ENCODE data around the gene TNNT1.

Gene TNNT1

DNA sequence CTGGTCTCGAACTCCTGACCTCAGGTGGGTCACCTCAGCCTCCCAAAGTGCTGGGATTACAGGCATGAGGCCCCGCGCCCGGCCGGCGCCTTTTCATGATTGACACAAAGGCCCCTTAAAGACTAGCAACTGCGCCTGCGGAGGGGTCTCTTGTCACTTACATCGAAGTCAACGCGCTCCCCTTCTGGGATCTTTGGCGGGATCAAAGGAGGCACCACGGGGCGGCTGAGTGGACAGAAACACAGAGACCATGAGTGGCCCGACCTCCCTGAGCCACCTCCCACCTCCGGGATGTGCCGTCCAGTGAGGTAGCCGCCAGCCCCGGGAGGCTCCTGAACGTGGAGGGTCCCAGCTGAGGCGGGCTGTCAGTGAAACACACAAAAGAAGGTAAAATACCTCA is 7.3 kb downstream of the TNNT1 start:
- DNase-seq (ENCODE audit: low spot score): no peak

DNA sequence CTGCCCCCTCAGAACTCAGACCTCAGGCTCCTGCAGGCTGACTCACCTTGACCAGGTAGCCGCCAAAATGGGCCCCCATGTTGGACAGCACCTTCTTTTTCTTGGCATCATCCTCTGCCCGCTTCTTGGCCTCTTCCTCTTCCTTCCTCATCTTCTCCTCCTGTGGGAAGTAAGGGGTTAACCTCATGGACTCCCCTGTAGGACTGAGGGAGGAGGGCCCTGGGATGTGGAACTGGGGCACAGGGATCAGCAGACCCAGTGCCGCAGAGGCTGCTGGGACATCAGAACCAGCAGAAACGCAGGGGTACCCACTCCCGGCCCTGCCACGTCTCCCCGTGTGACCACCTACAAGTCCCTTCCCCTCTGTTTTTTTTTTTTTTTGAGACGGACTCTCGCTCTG is 11.1 kb downstream of the TNNT1 start:
- no peak for DNase-seq (ENCODE audit: low spot score)

DNA sequence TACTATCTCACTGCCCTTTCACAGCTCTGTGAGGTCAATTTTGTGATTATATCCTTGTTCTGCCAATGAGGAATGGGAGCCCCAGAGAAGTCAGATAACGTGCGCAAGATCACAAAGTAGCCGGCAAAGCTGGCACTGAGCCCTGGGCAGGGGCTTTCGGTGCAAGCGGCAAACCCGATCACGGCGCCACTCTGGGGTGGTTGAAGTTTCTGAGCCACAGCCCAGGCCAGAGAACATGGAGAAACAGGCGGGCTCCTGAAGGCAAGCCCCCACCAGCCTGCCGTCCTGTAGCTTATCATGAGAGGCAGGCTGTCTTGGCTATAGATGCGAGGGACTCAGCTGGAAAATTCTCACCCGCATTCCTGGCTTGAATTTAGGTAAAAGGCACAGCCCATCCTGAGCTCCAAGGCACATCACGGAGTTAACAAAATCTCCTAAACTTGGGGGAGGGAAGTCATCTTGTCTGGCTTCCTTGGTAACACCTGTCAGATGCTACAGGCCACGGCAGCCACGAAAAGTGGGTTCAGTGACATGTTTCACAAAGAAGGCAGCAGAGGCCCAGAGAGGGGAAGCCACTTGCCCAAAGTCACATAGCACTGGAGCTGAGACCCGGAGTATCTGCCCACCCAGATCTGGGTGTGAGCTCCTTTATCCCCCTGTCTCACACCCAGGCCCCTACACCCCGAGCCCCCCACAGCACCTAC is 12.5 kb downstream of the TNNT1 start:
- DNase-seq (ENCODE audit: low spot score): no peak

DNA sequence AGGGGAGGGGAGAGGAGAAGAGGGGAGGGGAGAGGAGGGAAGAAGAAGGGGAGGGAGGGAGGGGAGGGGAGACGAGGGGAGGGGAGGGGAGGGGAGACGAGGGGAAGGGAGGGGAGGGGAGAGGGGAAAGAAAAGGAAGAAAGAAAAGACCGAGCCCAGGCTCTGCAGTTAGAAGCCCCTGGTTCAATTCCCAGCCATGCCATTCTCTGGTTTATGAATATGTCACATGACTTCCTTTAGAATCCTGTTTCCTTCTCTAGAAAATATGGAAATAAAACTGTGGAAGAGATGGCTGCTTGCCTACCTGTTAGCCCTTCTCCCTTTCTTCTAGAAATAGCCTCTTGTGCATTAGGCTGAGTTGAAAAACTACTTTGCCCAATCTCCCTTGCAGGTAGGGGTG is 14.3 kb downstream of the TNNT1 start:
- no peak for DNase-seq (ENCODE audit: low spot score)

DNA sequence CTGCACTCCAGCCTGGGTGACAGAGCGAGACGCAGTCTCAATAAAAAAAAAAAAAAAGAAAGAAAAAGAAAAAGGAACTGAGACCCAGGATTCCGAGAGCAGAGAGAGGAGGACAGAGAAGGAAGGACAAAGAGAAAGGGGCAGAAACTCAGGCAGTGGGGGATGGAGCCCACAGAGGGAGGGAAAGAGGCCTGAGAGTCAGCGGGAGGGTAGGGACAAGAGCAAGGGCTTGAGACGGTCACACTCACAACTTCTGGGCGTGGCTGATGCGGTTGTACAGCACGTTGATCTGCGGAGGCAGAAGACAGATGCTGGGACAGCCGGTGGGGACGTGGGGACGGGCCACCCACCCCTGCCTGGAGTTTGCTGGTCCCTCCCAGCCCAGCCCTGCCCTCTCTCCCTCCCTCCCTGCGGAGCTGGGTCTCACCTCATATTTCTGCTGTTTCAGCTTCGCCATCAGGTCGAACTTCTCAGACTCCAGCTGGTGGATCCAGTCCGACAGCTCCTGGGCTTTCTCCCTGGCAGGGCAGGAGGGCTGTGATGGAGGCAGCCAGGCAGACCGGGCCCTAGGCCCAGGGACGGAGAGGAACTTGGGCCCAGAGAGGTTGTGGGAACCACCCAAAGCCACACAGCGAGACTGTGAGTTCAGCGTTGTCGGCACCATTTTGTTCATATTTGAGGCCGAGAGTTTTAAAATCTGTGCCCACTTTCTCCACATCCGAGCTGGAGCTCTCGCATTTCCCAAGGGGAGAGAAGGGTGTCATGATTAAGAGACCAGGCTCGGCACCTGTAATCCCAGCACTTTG is 15.2 kb downstream of the TNNT1 start:
- DNase-seq (ENCODE audit: low spot score): peak; percentile 43

DNA sequence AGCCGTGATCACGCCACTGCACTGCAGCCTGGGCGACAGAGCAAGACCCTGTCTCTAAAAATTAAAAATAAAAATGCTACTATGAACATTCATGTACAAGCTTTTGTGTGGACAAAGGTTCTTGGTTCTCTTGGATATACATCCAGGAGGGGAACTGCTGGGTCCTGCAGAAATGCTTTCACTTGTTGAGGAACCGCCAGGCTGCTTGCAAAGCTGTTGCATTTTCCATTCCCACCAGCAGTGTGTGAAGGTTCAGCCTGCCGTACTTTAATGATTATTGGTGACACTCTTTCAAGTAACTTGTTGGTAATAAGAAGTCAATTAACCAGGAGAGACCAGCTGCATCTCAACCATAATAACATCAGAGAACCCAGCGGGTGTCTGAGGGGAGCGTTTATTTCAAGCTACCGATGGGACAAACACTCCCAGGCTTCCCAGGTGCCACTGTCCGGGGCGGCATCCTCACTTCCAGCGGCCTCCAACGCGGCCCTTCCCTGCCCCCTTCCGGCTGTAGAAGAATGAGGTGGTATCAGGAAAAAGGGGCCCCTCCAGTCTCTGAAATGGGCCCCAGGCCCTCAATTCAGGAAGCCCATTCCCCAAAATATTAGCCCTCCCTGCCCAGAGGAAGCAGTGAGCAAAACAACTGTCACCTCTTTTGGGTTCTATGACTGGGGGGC is 16.4 kb downstream of the TNNT1 start:
- no peak for DNase-seq (ENCODE audit: low spot score)

DNA sequence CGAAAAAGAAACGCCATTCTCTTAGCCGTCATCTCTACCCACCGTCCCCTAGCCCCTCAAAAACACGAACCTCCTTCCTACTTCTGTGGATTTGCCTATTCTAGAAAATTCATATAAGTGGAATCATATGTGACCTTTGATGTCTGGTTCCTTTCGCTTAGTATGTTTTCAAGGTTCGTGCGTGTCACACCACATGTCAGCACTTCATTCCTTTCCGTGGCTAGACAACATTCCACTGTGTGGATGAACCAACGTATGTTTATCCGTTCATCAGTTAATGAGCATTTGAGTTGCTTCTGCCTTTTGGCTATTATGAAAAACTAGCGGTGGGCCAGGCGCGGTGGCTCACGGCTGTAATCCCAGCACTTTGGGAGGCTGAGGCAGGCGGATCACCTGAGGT is 17.6 kb downstream of the TNNT1 start:
- DNase-seq (ENCODE audit: low spot score): no peak

DNA sequence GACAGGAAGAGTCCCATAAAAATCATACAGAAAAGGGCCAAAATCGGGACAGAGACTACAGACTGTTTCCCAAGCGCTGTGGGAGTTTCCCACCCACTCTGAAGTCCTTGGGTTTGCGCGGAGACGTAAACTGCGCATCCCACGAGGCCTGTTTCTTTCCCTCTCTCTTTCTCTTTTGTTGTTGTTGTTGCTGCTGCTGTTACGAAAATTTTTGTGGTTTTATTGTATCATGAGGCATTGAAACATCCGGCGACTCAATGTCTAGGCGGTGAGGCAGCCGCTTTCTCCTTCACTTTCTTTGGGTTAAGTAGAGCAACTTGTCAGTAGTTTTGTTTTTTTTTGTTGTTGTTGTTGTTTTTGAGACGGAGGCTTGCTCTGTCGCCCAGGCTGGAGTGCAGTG is 30.0 kb downstream of the TNNT1 start:
- DNase-seq (ENCODE audit: low spot score): no peak

DNA sequence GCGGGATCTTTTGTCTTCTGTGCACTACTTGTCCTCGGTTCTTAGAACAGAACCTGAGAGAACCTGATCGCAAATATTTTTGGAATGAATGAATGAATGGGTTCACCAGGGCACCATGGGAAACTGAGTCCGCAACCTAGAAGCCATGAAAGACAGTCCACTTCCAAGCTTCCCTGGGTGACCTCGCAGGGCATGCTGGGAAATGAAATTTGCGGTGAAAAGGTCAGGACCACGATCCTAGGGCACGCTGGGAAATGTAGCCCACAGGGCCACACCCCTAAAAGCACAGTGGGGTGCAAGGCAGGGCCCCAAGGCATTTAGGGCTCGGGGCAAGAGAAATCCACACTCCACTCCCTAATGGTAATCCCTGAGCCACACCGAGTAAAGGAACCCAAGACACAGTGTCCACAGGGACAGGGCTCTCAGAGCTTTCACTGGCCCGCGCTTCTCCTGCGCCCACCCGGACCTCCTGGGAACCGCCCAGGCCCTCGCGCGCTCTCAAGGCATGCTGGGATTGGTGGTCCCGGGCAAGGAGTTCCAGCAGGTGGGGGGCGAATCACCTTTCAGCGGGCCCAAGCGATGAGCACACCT is 30.5 kb downstream of the TNNT1 start:
- DNase-seq (ENCODE audit: low spot score): peak; percentile 89

DNA sequence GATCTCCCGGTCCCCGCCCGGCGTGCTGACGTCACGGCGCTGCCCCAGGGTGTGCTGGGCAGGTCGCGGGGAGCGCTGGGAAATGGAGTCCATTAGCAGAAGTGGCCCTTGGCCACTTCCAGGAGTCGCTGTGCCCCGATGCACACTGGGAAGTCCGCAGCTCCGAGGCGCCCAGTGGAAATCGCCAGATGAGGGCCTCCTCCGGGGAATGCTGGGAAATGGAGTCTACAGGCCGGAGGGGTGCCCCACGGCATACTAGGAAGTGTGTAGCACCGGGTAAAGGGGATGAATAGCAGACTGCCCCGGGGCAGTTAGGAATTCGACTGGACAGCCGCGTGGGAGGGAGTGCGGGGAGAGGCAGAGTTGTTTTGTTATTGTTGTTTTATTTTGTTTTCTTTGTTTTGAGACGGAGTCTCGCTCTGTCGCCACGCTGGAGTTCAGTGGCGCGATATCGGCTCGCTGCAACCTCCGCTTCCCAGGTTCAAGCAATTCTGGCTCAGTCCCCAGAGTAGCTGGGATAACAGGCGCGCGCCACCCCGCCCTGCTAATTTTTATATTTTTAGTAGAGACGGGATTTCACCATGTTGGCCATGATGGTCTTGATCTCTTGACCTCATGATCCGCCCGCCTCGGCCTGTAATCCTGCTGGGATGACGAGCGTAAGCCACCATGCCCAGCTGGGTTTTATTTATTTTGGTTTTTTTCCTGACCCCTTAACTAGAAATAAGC is 31.2 kb downstream of the TNNT1 start:
- DNase-seq (ENCODE audit: low spot score): peak; percentile 98

DNA sequence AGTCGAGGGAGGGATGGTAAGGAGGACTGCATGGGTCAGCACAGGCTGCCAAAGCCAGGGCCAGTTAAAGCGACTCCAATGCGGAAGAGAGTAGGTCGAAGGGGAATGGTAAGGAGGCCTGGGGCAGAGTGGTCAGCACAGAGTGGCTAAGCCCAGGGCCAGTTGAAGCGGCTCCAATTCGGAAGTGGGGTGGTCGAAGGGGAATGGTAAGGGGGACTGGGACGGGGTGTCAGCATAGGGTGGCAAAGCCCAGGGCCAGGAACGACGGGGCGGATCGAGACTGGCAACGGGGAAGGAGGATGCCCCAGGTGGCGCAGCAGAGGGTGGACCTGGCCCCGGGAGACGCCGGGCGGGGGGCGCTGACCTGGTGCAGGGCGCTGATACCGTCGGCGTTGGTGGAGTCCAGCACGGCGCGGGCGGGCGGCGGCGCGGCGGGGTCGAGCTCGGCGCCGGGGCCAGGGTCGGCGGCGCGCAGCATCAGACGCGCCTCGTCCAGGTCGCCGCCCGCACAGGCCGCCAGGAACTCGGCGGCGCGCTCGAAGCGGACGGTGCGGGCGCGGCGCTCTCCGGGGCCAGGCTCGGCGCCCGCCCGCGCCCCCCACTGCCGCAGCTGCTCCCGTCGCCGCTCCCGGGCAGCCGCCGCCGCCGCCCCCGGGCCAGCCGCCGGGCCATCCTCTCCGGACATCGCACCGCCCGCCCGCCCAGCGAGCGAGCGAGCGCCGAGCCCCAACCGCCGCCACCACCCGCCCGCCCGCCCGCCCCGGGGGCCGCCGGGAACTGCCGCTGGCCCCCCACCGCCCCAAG is 31.9 kb downstream of the TNNT1 start, which contains the start of gene PPP1R12C:
Gene PPP1R12C, minus strand, starts transcription at position 779 of the 804 bp plus-strand sequence. Its CDS starts 94 bp downstream, at position 685.
- peak; percentile 61 for DNase-seq (ENCODE audit: low spot score)

DNA sequence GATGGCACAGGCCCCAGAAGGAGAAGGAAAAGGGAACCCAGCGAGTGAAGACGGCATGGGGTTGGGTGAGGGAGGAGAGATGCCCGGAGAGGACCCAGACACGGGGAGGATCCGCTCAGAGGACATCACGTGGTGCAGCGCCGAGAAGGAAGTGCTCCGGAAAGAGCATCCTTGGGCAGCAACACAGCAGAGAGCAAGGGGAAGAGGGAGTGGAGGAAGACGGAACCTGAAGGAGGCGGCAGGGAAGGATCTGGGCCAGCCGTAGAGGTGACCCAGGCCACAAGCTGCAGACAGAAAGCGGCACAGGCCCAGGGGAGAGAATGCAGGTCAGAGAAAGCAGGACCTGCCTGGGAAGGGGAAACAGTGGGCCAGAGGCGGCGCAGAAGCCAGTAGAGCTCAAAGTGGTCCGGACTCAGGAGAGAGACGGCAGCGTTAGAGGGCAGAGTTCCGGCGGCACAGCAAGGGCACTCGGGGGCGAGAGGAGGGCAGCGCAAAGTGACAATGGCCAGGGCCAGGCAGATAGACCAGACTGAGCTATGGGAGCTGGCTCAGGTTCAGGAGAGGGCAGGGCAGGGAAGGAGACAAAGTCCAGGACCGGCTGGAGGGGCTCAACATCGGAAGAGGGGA is 32.7 kb downstream of the TNNT1 start:
- peak; percentile 61 for DNase-seq (ENCODE audit: low spot score)

DNA sequence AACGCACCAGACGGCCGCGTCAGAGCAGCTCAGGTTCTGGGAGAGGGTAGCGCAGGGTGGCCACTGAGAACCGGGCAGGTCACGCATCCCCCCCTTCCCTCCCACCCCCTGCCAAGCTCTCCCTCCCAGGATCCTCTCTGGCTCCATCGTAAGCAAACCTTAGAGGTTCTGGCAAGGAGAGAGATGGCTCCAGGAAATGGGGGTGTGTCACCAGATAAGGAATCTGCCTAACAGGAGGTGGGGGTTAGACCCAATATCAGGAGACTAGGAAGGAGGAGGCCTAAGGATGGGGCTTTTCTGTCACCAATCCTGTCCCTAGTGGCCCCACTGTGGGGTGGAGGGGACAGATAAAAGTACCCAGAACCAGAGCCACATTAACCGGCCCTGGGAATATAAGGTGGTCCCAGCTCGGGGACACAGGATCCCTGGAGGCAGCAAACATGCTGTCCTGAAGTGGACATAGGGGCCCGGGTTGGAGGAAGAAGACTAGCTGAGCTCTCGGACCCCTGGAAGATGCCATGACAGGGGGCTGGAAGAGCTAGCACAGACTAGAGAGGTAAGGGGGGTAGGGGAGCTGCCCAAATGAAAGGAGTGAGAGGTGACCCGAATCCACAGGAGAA is 33.5 kb downstream of the TNNT1 start:
- DNase-seq (ENCODE audit: low spot score): peak; percentile 47

DNA sequence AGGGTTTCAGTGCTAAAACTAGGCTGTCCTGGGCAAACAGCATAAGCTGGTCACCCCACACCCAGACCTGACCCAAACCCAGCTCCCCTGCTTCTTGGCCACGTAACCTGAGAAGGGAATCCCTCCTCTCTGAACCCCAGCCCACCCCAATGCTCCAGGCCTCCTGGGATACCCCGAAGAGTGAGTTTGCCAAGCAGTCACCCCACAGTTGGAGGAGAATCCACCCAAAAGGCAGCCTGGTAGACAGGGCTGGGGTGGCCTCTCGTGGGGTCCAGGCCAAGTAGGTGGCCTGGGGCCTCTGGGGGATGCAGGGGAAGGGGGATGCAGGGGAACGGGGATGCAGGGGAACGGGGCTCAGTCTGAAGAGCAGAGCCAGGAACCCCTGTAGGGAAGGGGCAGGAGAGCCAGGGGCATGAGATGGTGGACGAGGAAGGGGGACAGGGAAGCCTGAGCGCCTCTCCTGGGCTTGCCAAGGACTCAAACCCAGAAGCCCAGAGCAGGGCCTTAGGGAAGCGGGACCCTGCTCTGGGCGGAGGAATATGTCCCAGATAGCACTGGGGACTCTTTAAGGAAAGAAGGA is 34.4 kb downstream of the TNNT1 start:
- DNase-seq (ENCODE audit: low spot score): peak; percentile 41

DNA sequence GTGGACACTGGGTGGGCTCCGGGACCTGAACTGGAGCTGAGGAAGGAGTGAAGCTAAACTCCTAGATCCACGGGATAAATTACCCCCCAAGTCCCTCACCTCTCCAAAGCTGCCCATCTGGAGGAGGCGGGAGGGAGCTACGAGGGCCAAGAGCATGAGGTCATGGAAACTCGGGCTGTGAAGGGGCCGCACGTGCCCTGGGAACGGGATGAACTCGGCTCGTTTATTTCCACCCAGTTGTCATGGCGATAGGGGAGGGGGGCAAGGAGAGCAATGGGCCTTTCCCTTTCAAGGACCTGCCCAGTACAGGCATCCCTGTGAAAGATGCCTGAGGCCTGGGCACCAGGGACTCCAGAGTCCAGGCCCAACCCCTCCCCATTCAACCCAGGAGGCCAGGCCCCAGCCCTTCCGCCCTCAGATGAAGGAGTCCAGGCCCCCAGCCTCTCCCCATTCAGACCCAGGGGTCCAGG is 35.4 kb downstream of the TNNT1 start:
- DNase-seq (ENCODE audit: low spot score): peak; percentile 79

DNA sequence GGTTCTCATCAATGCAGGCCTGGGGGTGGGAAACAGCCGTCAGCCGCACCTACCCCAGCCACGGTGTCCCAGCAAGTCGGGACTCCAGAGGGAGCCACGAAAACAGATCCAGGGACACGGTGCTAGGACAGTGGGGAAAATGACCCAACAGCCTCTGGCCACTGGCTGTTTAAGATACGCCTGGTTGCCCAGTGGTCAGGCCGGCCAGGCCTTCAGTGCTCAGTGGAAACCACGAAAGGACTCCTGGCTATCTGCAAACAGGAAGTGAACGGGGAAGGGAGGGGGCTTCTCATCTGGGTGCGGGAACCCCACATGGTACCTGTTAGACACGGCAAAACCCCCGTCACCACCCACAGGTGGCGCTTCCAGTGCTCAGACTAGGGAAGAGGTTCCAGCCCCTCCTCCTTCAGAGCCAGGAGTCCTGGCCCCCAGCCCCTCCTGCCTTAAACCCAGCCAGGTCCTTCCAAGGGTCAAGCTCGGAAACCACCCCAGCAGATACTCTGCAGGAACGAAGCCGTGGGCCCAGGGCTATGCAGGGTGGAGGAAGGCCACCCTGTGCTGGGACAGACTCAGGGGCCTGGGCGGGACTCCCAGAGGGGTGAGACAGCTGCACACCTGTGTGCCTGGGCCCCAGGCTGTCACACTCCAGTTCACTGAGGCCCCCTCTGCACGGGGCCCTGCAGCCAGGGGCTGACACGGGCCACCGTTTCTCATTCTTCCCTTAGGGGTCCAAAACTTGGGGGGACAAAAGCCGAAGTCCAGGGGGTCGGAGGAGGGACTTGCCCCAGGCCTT is 36.0 kb downstream of the TNNT1 start:
- peak; percentile 49 for DNase-seq (ENCODE audit: low spot score)

DNA sequence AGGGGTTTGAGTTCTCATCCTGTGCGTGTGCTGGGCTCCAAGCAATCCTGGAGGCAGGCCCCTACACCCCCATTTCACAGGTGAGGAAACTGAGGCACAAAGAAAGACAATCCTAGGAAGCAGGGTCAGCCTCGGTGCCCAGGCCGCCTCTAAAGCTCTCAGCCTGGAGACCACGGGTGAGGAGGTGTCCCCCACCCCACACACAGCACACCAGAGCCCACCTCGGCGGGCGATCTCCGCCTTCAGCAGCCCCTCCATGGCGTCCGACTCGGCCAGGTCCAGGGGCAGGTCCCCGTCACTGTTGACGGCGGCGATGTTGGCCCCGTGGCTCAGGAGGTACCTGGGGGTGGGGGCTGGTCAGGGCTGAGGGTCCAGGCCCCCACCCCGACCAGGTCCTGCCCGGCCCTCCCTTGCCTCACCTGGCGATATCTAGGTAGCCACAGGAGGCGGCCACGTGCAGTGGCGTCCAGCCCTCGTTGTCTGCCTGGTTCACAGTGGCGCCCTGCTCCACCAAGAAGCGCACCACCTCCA is 36.7 kb downstream of the TNNT1 start:
- DNase-seq (ENCODE audit: low spot score): peak; percentile 43

DNA sequence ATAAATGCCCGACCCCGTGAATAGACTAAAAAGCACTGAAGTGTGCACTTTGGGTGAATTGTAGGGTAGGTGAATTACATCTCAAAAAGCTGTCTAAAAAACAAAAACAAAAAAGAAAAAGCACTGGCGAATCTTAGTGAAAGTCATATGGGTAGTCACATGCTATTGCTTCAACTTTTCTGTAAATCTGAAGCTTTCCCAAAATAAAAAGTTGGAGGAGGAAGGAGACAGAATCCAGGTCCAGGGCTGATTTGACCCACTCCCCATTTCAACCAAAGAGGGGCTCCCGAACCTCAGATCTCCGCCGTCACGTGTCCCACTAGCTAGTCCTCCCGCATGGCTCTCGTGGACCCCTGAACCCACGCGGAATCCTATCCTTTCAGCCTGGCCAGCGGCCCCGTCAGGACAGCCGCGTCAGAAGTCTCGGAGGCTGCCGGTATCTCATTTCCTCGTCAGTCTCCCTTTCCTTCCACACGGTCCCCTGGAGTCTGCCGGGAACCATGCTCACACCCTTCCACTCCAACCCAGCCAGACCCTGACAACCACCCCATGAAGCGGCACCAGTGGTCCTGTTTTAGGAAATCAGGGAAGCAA is 37.7 kb downstream of the TNNT1 start:
- no peak for DNase-seq (ENCODE audit: low spot score)

All from ecto neural progenitor cell (in vitro differentiated cells).